HG02970 (cell line): ENCODE results near the gene POLE.

Source experiments
- ATAC-seq: cut with Tn5 transposase; IDR thresholded peaks from one replicate; pipeline ENCODE4 v1.9.1; 2021; ENCODE audit warnings: mild to moderate bottlenecking, moderate library complexity, moderate number of reproducible peaks; ENCODE audit not compliant: unreplicated experiment, low FRiP score

Gene POLE

GRCh38 chr12:132617822-132618682 is 69.1 kb downstream of the POLE start:
- no peak for ATAC-seq

DNA sequence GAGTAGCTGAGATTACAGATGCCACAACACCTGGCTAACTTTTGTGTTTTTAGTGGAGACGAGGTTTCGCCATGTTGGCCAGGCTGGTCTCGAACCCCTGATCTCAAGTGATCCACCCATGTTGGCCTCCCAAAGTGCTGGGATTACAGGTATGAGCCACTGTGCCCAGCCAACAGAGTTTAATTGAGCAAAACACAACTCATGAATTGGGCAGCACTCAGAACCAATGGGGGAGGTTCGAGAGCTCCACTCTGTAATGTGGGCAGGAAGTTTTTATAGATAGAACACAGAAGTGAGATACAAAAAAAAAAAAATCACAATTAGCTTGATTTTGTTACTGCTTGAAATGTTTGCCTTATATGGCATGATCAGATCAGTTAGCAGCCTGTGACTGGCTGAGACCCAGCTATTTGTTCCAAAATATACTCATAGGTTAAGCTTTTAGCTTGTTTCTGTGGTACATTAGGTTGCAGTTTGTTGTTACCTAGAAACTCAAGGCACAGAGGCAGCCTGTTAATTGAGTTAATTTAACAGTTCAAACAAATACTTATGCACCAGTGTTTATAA is 69.9 kb downstream of the POLE start:
- ATAC-seq: no peak

DNA sequence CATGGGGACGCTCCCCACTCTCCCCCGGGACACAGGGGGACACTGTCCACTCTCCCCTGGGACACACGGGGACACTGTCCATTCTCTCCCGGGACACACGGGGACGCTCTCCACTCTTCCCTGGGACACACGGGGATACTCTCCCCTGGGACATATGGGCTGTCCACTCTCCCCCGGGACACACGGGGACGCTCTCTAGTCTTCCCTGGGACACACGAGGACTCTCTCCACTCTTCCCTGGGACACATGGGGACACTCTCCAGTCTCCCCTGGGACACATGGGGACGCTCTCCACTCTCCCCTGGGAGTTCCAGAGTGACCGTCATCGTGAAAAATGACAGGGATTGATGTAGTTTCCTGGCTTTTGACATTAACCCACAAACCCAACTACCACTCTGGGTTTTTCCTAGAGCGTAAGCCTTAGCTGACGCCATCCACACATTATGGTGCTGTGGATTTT is 71.5 kb downstream of the POLE start:
- no peak for ATAC-seq

DNA sequence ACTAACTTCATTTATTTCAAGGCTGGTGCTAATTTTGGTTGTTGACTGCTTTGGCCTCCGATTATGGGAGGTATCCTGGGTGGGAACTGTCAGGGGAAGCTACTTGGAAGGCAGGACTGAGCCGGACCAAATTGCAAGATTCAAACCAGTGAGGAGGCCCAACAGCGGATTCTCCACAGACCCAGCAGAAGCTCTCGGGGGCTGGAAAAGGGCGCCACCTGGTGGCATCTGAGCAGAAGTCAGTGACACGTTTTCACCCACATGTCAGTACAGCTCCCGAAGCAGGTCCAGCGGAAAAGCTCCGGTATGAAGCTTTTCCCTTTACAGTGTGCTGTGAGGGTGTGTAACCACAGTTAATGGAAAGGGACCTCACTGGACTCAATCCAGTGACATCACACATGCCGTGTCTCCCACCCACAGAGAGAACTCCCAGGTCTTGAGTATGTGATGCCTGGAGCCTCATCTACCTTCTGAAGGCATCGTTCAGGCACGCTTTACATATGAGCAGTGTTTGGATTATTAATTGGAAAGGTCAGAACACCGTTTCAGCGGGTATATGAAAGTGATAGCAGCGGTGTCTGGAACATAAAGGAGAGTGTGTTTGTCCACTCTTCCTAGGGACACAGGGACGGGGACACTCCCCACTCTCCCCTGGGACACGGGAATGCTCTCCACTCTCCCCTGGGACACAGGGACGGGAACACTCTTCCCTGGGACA is 72.1 kb downstream of the POLE start:
- ATAC-seq: no peak

DNA sequence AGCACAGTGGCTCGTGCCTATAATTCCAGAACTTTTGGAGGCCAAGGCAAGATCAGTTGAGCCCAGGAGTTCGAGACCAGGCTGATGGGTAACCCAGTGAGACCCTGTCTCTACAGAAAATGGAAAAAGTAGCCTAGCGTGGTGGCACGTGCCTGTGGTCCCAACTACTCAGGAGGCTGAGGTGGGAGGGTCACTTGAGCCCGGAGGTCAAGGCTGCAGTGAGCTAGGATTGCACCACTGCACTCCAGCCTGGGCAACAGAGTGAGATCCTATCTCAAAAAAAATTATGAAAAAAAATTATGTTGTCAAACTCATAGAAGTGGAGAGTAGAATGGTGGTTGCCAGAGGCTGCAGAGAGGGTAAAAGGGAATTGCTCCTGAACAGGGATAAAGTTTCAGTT is 73.1 kb downstream of the POLE start:
- no peak for ATAC-seq

- no peak for ATAC-seq
These were observed 75.5 kb downstream of the POLE start for GRCh38 chr12:132611620-132612019.

DNA sequence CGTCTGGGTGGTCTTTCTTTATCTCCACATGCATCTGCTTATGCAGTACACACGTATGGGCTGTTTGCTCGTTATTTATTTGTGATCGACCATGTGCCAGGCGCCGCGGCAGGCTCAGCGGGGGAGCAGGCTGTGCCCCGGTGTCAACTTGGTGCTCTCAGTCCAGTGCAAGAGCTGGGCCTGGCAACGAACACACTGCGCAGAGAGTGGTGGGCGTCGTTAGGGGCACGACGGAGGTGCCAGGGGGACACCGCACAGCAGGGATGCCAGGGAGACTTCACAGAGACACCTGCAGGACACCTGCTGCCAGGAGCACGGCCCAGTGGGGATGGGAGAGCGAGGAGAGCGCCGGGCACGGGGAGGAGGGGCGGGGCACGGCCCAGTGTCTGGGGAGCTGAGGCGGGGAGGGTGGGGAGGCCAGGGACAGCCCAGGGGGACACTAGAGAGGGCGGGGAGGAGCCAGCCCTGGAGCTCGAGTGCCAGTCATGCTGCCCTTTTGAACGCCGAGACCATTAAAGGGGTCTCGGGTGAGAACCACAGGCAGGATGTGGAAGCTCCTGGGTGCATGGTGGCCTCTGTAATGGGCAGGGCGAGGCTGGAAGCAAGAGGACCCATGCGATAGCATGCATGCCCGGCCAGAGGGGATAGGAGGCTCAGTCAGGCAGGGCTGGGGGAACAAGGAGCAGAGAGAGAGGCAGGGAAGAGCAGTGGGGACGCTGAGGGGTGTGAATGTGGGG is 76.1 kb downstream of the POLE start:
- ATAC-seq: no peak

GRCh38 chr12:132610051-132610759 is 76.9 kb downstream of the POLE start, which contains the start of gene LRCOL1:
LRCOL1 (minus strand) TSS chr12:132610582; CDS start chr12:132606251, 4,331 bp downstream.
- no peak for ATAC-seq

DNA sequence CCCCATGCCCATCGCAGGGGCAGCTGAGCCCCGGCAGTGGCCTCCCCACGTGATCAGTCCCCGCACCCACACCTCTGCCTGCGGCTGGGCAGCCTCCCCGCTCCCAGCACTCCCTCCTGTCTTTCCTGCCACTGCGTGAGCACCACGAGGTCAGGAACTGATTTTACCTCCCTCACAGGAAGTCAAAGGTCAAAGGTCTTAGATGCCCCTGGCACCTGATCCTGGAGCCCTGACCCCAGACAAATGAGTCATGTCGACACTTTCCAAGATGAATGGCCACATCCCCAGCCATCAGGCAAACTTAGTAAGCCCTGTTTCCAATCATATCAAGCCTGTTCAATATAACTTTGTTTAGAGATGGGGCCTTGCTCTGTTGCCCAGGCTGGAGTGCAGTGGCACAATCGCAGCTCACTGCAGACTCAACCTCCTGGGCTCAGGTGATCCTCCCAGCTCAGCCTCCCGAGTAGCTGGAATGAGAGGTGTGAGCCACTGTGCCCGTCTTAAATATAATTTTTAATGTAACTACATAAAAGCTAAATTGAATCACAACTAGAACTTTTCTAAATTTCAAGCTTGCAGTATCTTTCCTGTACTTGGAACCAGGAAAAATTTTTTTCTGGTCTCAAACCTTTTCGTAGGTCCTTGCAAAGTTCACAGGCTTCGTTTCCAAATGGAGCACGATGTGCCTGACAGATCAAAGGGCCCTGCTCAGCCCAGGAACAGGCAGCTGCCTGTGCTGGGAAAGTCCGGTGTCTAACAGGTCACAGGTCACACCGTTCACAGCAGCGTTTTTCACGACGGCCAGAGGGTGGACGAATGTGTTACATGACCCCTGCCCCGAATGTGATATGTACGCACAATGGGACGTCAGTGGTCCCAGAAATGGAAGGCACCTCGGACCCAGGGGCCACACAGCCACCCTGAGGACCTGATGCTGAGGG is 78.6 kb downstream of the POLE start:
- no peak for ATAC-seq

- no peak for ATAC-seq
These were observed 80.2 kb downstream of the POLE start for GRCh38 chr12:132606927-132607326.

DNA sequence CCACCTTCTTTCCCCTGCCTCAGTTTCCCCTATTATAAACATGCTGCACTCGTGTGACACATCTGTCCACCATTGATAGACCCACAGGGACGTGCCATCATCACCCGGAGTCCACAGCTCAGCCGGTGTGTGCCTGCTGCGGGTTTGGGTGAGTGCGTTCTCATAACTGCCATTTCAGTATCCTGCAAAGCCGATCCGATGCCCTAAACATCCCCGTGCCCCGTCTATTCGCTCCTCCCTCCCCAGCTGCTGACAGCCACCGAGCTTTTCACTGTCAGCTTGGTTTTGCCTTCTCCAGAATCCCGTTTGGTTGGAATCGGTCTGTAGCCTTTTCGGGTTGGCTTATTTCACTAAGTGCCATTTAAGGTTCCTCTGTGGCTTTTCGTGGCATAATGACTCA is 80.7 kb downstream of the POLE start:
- ATAC-seq: no peak

GRCh38 chr12:132605892-132606291 is 81.2 kb downstream of the POLE start:
- no peak for ATAC-seq

DNA sequence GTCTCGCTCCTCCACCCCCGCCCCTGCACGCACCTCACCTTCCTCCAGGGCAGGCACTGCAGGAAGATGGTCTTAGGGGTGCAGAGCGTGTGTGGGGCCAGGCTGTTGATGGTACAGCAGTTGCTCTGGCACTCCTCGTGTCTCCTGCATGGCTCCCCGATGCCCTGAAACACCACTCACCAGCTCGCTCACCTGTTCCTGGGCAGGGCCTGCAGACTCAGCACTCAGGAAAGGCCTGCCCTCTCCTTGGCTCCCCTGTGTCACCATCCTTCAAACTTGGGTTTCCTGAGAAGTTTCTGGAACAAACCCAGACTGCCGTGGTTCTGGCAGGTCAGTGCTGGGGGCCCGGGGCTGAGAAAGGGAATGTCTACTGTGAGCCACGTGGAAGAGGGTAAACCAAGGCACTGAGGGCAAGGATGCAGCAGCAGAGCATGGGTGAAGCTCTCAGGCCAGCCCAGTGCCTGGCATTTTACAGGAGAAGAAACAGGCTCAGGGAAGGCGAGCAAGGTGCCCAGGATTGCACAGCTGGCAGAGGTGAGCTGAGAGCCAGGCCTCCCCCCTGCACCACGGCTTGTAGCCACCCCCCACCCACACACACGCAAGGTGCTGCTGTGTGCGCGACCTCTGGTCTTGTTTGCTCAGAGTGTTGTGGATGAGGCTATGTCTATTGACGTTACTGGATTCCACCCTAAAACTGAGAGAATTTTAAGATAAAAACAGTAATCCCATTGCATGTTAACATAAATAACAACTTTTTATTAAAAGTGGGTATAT is 82.3 kb downstream of the POLE start:
- ATAC-seq: no peak

- no peak for ATAC-seq
These were observed 83.0 kb downstream of the POLE start for GRCh38 chr12:132604151-132604618.

DNA sequence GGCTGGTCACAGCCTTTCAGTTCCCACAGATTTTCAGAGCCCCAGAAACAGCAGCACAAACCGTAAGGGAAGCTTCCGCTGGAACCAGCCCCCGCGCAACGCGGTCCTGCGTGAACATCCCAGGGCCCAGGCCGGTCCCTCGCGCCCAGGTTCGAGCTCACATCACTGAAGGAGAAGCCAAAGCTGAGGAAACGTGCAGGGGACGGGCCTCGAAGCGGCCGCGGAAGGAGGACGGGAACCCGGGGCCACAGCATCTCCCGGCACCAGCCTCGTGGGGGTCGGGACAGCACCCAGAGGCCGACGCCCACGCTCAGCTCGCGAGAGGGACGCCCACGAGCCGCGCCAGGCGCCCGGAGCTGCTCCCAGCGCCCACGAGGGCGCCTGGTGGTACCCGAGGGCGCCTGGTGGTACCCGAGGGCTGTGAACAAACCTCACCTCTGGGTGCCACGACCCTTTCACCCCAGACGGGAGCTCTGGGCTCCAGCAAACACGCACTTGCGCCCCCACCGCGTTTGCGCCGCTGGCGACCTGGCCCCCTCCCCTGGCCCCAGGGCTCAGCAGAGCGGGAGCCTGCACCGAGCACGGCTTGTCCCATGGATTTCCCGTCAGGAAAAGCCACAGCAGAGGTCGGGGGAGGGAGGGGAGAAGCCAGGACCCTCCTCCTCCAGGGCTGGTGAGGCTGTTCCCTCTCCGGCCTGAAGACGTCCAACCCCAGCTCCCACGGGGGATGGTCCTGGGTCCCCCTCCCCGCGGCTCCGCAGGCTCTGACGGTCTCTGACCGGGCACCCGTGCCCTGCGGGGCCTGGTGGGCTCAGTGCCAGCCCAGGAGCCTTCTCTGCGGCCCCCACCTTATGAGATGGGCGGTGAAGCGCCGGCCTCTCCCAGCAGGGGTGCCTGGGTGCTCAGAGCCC is 83.6 kb downstream of the POLE start:
- no peak for ATAC-seq

DNA sequence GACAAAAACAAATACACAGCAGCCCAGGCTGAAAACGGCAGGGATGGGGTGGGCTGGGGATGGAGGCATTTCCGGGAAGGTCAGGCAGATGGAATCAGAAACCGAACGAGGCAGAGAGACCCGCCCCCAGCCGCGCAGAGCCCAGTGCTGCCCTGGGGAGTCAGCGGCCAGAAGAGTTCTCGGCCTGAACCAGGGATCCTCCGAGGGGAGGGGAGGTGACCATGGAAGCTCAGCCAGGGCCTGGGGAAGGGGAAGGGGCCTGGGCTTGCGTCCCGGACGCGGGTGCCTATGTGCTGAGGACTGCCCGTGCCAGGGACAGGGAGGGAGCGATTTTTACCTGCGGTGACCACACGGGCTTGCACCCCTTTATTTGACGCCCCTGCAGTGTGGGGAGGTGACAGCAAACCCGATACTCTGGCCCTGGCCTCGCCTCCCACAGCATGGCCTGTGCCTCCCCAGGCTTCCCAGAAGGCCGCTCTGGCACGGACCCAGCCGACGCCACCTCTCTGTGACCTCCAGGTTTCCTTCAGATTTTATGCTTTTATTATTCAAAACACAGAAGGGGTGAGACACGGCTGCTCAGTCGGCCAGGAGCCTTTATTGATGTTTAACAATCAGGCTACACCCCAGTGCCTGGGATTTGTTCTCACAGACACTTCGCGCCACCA is 84.4 kb downstream of the POLE start:
- no peak for ATAC-seq
